Measurements from ENCODE around the gene NRG2.

Gene NRG2

GRCh38 chr5:139900546-139901250 is 142.4 kb downstream of the NRG2 start:
- DNase-seq: no peak

DNA sequence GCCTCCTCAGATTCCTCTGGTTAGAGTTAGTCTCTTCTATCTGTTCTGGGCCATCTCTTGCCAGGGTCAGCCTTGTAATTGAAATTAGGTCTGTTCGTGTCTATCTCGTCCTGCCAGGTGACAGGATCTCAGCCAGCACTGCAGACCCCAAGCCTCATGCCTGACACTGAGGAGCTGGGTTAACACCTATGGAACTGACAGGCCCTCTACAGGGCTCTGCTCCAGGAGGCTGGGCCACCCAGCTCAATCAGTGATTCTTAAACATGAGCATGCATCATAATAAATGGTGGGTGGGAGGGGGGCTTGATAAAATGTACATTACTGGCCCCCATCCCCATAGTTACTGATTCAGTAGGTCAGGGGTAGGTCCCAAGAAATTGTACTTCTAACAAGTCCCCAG is 144.1 kb downstream of the NRG2 start:
- no peak for DNase-seq

DNA sequence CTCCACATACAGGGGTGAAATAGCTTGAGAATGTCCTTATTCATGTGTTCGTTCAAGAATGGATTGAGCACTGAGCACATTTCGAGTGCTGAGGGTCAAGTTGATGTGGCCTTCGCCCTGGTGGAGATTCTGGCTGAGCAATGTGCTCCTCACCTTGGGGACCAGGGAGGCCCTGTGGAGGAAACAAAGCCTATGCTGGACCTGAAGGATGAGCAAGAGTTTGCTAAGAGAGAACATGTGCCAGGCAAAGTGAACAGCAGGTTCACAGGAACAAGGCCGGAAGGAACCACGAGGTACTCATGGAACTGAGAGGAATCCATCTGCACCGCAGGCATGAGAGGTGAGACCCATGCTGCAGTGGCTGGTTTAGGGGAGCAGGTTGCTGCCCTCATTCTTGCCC is 145.1 kb downstream of the NRG2 start:
- DNase-seq: no peak

DNA sequence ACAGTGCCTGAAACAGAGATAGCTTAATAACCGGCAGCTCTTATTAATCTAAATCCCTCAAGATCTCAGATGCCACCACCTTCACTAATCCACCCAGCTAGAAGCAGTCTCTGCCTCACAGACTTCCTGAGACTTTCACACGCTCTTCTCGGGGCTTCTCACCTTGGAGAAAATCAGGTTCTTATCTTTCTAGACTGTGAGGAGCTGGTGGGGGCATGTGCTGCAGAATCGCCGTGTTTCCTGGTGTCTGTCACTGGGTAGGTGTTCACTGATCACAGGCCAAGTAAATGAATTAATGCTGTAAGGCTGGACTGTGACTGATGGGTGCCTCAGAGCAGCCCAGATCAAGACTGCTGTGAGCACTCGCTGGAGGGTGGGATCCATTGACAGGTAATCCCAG is 145.8 kb downstream of the NRG2 start:
- DNase-seq: no peak

GRCh38 chr5:139896718-139897117 is 146.4 kb downstream of the NRG2 start:
- DNase-seq: no peak

GRCh38 chr5:139895647-139896046 is 147.5 kb downstream of the NRG2 start:
- DNase-seq: no peak

DNA sequence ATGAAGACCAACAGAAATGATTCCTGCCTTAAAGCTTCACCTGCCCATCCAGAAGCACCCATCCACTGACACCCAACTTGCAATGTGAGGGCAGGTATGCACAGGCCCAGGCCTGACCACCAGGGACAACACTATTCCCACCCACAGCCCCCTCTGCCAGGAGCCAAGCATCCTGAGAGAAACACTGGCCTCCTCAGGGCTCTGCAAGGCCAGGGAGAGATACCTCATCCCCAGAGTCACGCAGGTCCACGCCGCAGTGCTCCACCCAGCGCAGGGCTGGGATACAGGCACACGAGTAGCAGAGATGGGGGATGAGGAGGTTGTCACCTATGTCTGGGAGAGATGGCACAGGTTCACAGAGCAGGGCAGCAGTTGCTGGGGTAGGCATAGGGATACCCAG is 148.1 kb downstream of the NRG2 start:
- DNase-seq: no peak

- no peak for DNase-seq
These were observed 149.2 kb downstream of the NRG2 start for GRCh38 chr5:139893873-139894272.

DNA sequence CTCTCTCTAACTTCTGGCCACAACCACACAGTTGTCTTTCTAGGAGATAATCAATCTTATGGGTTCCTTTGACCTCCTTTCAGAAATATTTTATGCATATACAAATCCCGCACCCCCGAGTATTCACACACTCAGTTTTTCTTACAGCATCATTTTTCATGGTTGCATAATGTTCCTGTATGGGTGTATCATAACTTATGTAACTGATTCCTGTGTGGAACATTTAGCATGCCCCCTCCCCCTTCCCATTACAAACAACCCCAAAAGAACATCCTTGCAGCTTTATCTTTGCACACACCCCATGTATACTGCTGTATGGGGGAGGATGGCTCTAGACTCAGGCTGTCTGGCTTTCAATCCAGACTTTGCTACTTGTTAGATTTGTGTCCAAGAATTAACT is 153.7 kb downstream of the NRG2 start:
- DNase-seq: no peak

DNA sequence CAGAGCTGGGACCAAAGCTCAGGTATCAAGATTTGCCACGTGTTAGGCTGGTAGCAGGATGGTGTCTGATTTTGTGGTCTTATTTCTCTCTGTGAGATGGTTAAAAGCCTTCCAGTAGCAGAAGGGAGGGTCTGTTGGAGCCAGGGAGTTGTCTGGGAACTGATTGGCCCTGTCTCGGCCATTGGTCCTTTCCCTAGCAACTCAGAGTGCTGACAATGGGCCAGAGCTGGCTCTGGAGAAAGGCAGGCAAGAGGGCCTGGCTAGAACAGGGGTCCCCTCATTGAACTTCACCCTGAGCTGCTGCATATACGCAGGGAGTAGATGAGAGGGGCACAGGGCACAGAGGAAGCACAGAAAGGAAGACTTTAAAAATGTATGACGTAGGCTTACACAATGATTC is 154.7 kb downstream of the NRG2 start:
- DNase-seq: no peak

GRCh38 chr5:139886213-139886612 is 156.9 kb downstream of the NRG2 start:
- DNase-seq: no peak

GRCh38 chr5:139885857-139886208 is 157.3 kb downstream of the NRG2 start:
- no peak for DNase-seq

DNA sequence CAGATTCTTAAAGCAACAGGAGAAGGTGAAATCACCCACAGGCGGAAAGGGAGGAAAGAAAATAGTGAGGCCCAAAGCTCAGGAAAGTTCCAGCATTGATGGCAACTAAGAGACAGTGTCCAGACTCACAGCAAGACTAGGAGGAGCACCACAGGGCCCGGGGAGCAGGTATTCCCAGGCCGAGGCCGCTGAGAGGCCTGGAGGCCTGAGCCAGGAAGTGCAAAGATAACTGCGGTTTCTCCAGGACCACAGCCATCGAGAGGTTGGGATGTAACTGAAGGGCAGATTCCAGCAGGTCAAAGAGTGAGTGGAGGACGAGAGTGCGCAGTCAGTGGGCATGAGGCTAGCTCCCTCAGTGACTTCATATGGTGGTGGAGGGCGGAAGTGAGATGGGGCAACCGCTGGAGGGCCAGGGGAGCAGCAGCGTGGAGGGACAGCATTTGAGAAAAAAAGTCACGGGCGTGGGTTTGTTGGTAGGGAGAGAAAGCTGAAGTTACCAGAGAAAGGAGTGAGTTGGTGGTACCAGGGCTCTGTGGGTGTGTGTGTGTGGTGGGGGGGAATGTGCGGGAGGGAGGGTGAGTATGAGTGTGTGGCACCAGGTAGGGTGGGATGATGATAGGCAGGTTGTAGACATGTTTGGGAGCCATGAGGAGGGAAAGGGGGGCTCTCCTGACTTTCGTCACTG is 157.8 kb downstream of the NRG2 start:
- no peak for DNase-seq

- no peak for DNase-seq
These were observed 158.4 kb downstream of the NRG2 start for GRCh38 chr5:139884734-139885133.

DNA sequence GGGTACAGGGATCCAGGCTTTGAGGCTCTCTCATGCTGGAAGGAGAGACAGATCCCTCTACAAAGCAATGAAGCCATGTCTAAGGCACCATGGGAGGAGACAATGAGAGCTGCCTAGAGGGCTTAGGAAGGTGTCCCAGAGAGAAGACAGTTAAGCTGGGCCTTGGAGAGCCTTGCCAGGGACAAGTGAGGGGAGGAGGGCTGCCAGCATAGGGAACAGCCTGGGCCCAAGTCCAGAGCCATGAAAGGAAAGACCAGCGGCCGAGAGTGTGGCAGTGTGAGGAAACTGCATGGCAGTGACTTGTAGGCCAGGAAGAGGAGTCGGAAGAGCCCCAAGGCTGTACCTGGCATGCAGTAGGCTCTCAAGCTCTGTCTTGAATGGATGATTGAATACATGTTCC is 159.0 kb downstream of the NRG2 start:
- DNase-seq: no peak

DNA sequence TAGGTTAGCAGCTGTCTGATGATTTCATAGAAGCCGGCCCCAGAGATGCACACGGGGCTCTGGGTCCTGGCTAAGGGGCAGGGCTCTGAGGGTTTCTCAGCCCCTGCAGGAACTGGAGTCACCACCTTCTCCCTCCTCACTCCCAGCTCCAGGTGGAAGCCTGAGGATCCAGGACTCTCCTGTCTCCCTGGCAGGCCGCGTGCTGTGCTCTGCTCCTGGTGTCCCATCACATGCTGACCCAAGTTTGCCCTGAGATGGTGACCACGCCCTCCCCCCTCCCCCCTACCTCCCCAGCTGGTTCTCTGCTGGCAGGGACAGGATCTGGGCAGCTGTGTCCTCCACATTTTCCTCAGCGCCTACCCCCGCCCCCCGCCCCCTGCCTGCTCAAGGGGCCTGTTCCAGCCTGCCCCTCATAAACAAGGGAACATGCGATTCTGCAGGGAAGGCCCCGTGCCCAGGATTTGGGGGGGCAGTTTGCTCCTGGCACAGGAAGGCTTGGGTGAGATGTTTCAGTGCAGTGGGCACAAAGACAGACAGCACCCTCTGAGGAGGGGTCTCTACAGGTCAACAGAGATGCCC is 160.0 kb downstream of the NRG2 start:
- DNase-seq: no peak

- DNase-seq: no peak
These were observed 160.8 kb downstream of the NRG2 start for GRCh38 chr5:139882316-139882715.

- DNase-seq: no peak
These were observed 161.9 kb downstream of the NRG2 start for GRCh38 chr5:139881143-139881733.

DNA sequence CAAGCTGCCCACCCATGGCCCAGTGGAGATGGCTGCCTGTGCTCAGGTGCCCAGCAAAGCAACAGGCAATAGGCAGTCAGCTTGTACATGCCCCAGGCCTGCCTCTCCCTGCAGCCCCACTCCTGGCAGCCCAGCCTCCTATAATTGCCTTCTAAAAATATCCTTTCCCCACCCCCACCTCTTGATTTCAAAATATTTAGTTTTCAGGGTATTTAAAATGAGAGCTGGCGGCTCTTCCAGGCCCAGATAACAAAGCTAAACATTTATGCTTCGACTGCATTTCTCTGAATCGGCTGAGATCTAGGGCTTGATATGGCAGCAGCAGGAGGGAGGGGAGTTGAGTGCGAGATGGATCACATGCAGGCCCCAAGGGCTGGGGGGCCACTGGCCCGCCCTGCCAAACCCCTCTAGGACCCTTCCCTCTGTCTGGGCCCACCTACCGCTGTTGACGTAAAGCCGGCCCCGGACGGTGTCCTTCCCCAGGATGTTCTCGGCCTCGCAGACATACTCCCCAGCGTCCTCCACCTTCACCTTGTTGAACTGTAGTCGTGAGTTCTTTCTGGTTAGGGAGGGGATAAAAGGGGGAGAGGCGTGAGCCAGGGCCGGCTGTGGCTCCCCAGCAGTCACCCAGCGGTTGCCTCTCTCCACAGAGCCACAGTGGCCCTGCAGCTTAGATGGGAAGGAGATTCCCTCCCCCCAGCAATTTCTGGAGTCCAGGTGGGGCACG is 162.5 kb downstream of the NRG2 start:
- no peak for DNase-seq

- DNase-seq: no peak
These were observed 165.0 kb downstream of the NRG2 start for GRCh38 chr5:139878093-139878492.

- no peak for DNase-seq
These were observed 165.9 kb downstream of the NRG2 start for GRCh38 chr5:139877129-139877597.

- no peak for DNase-seq
These were observed 167.1 kb downstream of the NRG2 start for GRCh38 chr5:139875957-139876356.
